Measurements from ENCODE around the gene HCN2.

DNA sequence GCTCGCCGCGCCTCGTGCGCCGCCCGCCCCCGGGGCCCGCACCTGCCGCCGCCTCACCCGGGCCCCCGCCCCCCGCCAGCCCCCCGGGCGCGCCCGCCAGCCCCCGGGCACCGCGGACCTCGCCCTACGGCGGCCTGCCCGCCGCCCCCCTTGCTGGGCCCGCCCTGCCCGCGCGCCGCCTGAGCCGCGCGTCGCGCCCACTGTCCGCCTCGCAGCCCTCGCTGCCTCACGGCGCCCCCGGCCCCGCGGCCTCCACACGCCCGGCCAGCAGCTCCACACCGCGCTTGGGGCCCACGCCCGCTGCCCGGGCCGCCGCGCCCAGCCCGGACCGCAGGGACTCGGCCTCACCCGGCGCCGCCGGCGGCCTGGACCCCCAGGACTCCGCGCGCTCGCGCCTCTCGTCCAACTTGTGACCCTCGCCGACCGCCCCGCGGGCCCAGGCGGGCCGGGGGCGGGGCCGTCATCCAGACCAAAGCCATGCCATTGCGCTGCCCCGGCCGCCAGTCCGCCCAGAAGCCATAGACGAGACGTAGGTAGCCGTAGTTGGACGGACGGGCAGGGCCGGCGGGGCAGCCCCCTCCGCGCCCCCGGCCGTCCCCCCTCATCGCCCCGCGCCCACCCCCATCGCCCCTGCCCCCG is 26.5 kb downstream of the HCN2 start:
- TF ChIP-seq, protein P1, sequence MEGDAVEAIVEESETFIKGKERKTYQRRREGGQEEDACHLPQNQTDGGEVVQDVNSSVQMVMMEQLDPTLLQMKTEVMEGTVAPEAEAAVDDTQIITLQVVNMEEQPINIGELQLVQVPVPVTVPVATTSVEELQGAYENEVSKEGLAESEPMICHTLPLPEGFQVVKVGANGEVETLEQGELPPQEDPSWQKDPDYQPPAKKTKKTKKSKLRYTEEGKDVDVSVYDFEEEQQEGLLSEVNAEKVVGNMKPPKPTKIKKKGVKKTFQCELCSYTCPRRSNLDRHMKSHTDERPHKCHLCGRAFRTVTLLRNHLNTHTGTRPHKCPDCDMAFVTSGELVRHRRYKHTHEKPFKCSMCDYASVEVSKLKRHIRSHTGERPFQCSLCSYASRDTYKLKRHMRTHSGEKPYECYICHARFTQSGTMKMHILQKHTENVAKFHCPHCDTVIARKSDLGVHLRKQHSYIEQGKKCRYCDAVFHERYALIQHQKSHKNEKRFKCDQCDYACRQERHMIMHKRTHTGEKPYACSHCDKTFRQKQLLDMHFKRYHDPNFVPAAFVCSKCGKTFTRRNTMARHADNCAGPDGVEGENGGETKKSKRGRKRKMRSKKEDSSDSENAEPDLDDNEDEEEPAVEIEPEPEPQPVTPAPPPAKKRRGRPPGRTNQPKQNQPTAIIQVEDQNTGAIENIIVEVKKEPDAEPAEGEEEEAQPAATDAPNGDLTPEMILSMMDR (conservative IDR thresholded peaks at IDR 0.05), result no peak
- TF ChIP-seq EZH2 (IDR thresholded peaks at IDR 0.05; ENCODE audit: low read depth), result no peak

Data from PC-9 (cell line).